Fibroblast of the aortic adventitia (primary cell): ENCODE data around the gene ANKMY1. TPM values are rescaled to one million over a fixed set of nuclear protein-coding genes. Genes with fewer than 3 reads are reported as not detected.

ENCODE experiments used
- DNase-seq: peaks from one replicate; pipeline ENCODE4 v3.0.0-alpha.2; 2010; ENCODE audit warnings: low read depth
- H3K4me3 ChIP-seq: 2 replicates; pipeline ENCODE4 v1.5.1; 2011; ENCODE audit warnings: low read depth, mild to moderate bottlenecking, control low read depth, low read length, moderate library complexity
- CTCF ChIP-seq: IDR thresholded peaks from 2 replicates; pipeline ENCODE4 v1.5.1; 2011; ENCODE audit warnings: mild to moderate bottlenecking, low read length, control low read depth, inconsistent platforms; ENCODE audit not compliant: insufficient read depth
- total RNA-seq: library from RNA; depleted of rRNA; stranded (reverse); fragments of >200 nt; gene quantifications from 2 replicates; pipeline ENCODE4 v1.2.3, GENCODE V29; 2012; ENCODE audit warnings: low replicate concordance

The ANKMY1 gene
- total RNA-seq, 1 donor: 11.0 TPM

- no peak overlapping the region for H3K4me3 ChIP-seq
- DNase-seq: no peak
- no peak for TF ChIP-seq CTCF
Observed at GRCh38 chr2:240603081-240603835, 45.5 kb upstream of the ANKMY1 start.

DNA sequence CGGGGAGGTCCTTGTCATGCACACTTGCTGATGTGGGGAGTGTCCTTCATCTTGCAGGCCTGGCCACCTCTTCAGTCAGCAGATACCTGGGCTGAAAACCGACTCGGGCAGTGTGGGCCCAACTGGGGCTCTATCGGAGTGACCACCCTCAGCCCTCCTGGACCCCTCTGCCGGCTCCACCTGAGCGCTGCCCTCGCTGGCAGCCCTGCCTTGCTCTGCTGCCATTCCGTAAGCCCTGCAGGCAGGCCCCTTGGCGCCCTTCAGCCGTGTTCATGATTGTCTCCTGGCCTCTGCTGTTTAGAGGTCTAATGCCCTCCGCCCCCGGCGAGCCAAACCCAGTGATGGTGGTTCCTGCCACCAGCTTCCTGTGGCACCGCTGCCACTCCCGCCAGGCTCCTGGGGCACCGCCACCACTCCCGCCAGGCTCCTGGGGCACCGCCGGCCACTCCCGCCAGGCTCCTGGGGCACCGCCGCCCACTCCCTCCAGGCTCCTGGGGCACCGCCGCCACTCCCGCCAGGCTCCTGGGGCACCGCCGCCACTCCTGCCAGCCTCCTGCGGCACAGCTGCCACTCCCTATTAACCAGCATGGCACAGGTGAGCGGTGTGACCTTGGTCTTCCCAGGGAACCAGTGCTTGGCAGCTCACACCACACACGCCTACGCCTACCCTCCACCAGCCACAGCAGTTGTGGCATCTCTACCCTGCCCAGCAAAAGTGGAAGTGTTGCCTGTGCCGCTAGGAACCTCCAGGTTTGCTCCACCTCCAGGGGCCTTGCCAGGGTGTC, 44.7 kb upstream of the ANKMY1 start:
- DNase-seq: no peak
- no peak for TF ChIP-seq CTCF
- H3K4me3 ChIP-seq: no peak overlapping the region

DNA sequence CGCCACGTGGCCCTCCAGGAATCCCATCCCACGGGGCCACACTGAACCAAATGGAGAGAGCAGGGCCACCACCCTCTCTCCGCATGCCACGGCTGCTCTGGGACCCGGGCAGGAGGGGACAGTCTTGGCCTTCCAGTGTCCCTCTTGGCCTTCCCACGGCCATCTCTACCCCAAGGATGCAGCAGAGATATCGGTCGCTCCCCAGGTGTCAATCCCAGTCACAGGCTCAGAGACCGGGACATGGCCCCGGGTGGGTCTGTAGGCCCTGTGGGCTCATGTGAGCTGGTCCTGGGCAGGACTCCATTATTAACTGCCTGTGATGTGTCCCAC, 44.0 kb upstream of the ANKMY1 start:
- no peak overlapping the region for H3K4me3 ChIP-seq
- no peak for DNase-seq
- no peak for TF ChIP-seq CTCF

DNA sequence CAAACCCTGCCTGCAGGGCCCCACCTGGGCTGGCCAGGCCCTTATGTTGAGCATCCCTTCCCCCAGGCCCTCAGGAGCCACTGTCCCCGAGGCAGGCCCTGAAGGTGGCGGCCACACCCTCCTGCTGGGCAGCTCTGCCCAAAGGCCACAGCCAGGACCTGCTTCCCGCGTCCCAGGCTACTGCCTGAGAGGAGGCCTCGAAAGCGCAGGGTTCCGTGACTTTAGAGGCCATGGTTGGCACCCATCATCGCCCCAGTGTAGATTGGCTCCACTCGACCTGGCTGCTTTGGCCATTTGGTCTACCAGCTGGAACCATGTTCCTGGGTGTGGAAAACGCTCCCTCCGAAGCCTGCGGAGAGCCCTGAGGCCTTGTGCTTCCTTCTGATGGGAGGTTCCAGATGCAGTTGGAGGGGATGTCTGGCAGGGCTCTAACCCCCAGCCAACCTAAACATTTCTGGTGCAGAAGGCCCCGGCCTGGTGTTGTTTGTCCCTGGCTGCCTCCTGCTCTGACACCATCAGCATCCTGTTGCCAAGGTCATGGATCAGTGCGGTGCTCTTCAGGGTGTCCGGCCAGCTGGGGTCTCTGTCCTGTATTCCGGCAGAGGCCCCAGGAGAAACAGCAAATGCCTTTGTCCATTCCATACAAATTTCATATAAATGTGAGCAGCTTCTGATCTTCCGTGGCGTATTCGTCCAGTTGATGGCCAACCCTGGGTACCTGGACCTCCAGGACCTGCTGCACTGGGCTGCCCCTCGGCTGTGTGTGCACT, 43.5 kb upstream of the ANKMY1 start:
- DNase-seq: no peak

DNA sequence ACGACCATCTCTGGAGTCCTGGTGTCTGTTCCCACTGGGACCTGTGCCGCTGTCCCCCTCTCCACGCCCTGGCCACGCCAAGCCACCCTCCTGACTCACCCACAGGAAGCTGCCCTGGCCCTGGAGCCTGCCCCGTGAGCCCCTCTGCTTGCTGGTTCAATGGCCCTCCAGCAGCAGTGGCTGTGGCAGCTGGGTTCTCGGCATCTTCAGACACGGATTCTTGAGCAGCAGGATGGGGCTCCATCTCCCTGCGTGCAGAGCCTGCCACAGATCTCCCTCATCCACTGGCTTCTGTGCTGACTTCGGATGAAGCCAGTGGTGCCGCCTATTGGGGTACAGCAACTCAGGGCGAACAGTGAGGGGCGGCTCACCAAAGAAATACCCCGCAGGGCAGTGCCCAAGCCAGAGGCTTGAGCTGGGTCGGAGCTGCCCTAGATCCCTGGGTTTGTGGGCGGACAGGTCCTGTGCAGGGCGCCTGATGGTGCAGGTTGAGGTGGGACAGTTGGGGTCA, 42.7 kb upstream of the ANKMY1 start:
- TF ChIP-seq CTCF: no peak
- H3K4me3 ChIP-seq: no peak overlapping the region
- no peak for DNase-seq

More for the DNA sequence above, 43.5 kb upstream of the ANKMY1 start:
- no peak overlapping the region for H3K4me3 ChIP-seq
- no peak for TF ChIP-seq CTCF

DNA sequence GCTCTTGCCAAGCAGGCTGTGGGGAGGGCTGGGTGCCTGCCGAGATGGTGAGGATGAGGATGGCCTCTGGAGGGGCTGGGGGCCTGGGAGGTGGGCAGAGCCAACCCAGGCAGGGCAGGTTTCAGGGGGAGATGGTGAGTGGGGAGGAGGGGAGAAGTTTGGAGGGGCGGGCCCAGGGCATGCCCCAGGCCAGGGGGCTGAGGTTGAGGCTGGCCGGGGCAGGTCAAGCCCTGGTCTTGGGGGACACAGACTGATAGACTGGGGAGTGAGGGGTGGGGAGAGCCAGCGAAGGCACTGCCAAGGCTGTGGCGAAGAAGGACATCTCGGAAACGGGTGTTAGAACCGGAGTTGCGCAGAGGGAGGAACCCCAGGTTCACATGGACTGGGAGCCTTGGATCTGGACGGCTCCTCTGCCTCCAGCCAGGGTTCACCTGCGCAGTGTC, 41.4 kb upstream of the ANKMY1 start:
- no peak for TF ChIP-seq CTCF
- H3K4me3 ChIP-seq: no peak overlapping the region
- DNase-seq: no peak
